Left renal pelvis (tissue), 4 donors: ENCODE results near the gene ZMIZ1. TPM values are rescaled to one million over a fixed set of nuclear protein-coding genes. Genes with fewer than 3 reads are reported as not detected.
"Not testable (repeated sequence)": the region's sequence is repeated elsewhere in the genome, so short reads cannot be mapped to it uniquely, and the experiment has no call there.

Experiments used
- DNase-seq, 4 donors: peaks; one replicate each; pipeline ENCODE4 v3.0.0-alpha.2; 2013; ENCODE audit warnings: low read depth in 4 of 4, low spot score in 3 of 4
- polyA plus RNA-seq, 4 donors: library from polyadenylated mRNA; unstranded; fragments of 120-200 nt; gene quantifications; one replicate each; pipeline ENCODE4 v1.2.1, GENCODE V29; 2013; ENCODE audit not compliant: insufficient read length in 4 of 4

ZMIZ1 gene
- polyA plus RNA-seq, 4 donors: 72.7 to 108 (median 72.8) TPM

- no peak for DNase-seq
Measured at GRCh38 chr10:79326361-79327089, 257.8 kb downstream of the ZMIZ1 start.

DNA sequence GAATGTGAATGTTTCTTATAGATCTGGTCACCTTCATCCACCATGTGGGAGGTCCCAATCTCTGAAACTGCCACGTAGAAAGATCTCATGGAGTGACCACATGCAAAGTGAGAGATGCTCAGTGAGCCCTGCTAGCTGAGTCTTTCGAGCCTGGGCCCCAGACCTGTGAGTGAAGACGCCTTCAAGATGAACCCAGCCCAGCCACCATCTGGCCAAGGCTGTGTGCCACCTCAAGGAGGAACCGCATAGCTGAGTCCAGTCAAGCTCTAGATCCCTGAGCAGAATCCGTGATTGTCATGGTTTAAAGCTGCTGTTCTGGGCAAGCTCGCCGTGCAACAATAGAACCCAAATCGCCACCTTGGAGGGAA is 258.3 kb downstream of the ZMIZ1 start:
- DNase-seq: no peak

- no peak for DNase-seq
Measured at GRCh38 chr10:79328147-79328701, 259.5 kb downstream of the ZMIZ1 start.

GRCh38 chr10:79328737-79329504 is 260.2 kb downstream of the ZMIZ1 start:
- DNase-seq: no peak

DNA sequence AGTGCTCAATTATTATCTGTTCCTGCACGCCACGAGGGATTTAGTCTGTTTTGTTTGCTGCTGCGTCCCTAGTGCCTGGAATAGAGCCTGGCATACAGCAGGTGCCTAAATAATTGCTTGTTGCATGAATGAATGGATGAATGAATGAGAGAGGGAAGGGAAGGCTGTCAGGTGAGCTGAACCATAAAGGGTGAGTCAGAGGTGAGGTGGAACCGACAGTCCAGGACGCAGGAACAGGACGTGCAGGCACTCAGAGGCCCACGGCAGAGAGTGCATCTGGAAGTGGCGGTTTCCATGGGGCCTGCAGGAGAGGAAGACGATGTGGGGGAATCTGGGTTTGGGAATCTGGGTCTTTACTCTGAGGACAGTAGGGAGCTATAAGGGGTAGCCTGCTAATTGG is 260.8 kb downstream of the ZMIZ1 start:
- no peak for DNase-seq

GRCh38 chr10:79331226-79331625 is 262.5 kb downstream of the ZMIZ1 start:
- no peak for DNase-seq

DNA sequence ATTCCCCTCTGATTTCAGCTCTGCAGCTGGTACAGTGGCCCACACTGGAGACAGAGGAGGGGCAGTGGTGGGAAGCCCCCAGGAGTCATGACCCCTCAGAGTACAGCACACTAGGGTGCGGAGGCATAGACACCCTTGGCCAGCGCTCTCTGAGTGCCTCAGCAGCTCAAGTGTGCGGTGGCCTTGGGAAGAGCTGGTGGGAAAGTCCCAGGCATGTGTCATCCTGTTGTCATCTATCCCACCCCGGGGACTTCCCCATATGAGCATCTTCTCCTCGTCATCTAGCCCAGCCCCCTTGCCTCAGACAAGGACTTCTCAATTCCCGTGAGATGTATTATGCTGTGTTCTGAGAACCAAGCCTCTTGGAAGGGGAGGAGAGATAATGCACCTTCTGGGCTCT is 262.9 kb downstream of the ZMIZ1 start:
- no peak for DNase-seq

DNA sequence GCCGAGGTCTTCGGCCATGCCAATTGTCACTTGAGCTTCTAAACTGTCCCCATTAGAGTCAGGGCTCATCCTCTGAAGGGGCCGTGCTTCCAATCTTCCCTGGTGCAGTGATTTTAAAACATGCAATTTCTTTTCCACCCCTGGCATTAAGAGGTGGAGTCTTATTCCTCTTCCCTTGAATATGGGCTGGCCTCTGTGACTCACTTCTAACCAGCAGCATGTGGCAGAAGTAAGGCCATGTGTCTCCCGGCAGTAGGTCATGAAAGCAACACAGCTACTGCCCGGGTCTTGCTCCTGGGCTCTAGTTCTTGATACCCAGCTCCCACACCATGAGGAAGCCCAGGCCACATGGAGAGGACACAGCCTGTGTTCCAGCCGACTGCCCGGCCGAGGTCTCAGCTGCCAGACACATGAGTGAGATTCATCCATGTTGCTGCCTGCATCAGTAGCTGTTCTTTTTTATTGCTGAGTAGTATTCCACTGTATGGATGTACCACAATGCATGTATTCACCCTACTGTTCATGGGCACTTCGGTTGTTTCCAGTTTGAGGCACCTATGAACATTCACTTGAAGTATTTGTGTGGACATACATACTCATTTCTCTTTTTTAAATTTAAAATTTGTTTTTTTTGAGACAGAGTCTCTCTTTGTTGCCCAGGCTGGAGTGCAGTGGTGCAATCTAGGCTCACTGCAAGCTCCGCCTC is 264.0 kb downstream of the ZMIZ1 start:
- not testable (repeated sequence) for DNase-seq

- DNase-seq: no peak
Measured at GRCh38 chr10:79333513-79333912, 264.7 kb downstream of the ZMIZ1 start.

- DNase-seq: no peak
Measured at GRCh38 chr10:79334573-79334972, 265.8 kb downstream of the ZMIZ1 start.

DNA sequence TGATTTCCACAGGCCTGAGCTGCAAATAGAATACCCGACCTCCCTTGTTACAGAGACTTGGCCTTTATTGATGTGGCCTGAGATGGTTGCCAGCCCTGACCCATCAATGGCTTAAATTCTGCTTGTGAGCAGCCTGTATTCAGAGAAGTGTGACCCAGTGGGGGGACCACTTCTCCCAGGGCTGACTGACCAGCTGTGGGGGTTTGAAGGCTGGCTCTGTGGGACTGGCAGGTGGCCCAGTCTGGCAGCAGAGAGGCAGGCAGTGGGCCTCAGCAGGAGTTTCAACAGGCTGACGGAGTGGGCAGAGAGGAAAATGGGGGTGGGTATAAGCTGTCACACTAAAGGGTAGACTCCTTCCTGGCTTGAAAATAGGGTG is 266.3 kb downstream of the ZMIZ1 start:
- no peak for DNase-seq

DNA sequence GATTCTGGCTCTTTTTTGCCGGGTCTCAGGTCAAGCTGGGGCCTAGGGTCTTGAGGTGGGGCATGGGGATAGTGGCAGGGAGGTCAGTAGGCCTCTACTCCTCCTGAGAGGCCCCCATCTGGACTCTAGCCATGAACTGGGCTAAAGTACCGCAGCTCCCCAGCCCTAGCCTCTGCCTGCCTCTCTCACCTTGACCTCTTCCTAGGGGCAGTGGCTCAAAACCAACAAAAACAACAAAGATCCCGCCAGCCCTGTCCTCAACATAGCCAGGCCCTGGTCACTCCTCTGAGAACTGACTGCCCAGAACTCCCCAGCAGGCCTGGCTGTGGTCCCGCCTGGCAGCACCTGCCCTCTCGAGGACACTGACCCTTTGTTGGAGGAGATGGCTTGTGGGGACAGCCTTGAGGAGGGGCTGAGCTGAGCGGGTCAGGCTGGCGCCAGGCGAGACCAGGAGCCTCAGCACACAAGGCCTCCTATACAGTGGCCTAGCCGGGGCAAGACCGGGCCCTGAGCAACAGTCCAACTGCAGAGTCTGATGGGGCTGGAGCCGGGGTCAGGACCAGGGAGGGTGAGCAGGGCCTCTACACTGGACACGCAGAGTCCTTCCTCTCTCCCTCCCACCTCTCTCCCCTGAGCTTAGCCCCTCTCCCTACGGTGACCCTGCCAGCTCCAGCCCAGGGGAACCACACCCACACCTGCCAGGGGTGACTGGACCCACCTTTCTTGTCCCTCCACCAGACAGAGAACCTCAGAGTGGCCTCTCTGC is 266.9 kb downstream of the ZMIZ1 start:
- DNase-seq: no peak

DNA sequence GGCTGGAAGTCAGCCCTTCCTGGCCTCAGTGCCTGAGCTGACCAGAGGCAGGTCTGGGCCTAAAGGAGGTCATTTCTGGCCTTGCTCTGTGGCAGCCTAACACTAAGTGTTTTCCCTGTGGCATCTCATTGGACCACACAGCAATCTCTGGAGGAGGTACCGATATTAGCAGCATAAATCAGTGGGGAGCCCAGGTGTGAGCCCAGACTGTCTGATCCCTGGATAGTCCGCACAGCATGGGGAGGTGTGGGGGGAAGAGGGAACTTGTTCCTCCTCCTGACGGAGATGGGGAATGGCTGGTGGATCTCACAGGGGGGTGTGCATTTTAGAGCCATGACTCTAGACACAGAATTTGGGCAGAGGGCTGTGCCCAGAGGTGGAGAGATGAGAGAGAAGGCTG is 267.5 kb downstream of the ZMIZ1 start:
- DNase-seq: no peak

DNA sequence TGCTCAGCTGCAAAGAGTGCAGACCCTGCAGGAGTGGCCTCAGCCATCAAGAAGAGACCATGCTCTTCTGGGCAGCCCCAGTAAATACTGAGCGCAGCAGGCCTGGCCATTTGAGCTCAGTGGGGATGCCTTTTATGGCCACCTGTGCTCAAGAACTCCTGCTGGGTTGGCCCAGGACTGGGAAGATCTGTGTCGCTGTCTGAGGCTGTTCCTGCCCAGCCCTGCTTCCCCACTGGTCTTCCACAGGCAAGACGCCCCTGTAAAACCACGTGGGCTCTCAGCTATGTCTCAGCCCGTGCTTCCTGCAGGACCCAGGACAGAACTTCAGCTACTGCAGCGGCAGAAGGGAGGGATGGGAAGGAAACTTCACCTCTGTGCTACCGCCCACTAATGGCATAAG is 268.0 kb downstream of the ZMIZ1 start:
- no peak for DNase-seq

DNA sequence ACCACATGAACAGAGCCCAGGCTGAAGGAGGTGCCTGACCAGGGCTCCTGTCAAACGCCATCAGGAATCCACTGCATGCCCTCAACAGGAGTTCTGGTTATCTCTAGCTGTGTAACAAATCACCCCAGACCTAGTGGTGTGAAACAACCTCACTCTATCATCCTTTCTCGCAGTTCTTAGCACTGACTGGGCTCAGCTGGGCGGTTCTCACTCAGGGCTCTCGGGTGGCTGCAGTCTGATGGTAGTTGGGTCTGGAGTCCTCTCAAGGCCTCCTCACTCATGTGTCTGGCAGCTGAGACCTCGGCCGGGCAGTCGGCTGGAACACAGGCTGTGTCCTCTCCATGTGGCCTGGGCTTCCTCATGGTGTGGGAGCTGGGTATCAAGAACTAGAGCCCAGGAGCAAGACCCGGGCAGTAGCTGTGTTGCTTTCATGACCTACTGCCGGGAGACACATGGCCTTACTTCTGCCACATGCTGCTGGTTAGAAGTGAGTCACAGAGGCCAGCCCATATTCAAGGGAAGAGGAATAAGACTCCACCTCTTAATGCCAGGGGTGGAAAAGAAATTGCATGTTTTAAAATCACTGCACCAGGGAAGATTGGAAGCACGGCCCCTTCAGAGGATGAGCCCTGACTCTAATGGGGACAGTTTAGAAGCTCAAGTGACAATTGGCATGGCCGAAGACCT is 269.2 kb downstream of the ZMIZ1 start:
- DNase-seq: not testable (repeated sequence)

GRCh38 chr10:79339266-79339665 is 270.5 kb downstream of the ZMIZ1 start:
- DNase-seq: no peak

GRCh38 chr10:79340646-79341244 is 272.0 kb downstream of the ZMIZ1 start:
- no peak for DNase-seq

DNA sequence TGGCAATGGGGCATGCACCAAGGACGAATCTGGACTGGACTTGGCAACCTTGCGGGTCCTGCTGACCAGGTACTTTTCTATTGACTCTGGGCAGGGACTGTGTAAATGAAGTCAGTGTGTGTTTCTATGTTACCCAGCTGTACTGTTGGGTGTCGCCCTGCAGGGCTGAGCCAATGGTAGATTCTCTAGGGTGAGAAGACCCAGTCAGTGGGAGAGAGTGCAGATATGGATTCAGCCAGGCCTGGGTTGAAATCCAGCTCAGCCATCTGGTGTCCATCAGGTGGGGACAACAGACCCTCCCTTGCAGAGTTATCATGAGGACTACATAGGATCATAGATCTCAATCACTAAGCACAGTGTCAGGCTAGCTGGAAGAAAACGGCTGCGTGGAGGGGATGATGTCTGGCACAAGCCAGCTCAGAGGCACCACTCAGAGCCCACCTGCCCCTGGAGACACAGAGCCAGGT is 273.6 kb downstream of the ZMIZ1 start:
- DNase-seq: no peak

GRCh38 chr10:79342811-79343561 is 274.2 kb downstream of the ZMIZ1 start:
- DNase-seq: no peak
